Skeletal muscle satellite cell (primary cell): Measurements from ENCODE around the gene OR9G1. TPM values are rescaled to one million over a fixed set of nuclear protein-coding genes. Genes with fewer than 3 reads are reported as not detected.

Experiments used
- H3K27me3 ChIP-seq: 2 replicates; pipeline ENCODE4 v1.7.0; 2013; ENCODE audit warnings: low read length; ENCODE audit not compliant: control insufficient read depth, insufficient read depth
- H3K36me3 ChIP-seq: 2 replicates; pipeline ENCODE4 v1.7.0; 2013; ENCODE audit warnings: mild to moderate bottlenecking, control low read depth, low read length; ENCODE audit not compliant: insufficient read depth
- H3K4me1 ChIP-seq: 2 replicates; pipeline ENCODE4 v1.7.0; 2013; ENCODE audit warnings: low read length; ENCODE audit not compliant: control insufficient read depth, insufficient read depth
- H3K4me2 ChIP-seq: 2 replicates; pipeline ENCODE4 v1.7.0; 2013; ENCODE audit warnings: mild to moderate bottlenecking, low read length
- H3K4me3 ChIP-seq: 2 replicates; pipeline ENCODE4 v1.7.0; 2013; ENCODE audit warnings: low read length
- H3K9ac ChIP-seq: 2 replicates; pipeline ENCODE4 v1.7.0; 2013; ENCODE audit warnings: mild to moderate bottlenecking, low read depth, low read length, moderate library complexity
- H3K9me3 ChIP-seq: replicated peaks from 2 replicates; pipeline ENCODE4 v1.7.0; 2013; ENCODE audit warnings: mild to moderate bottlenecking, control low read depth, low read length
- small RNA-seq: library from RNA; depleted of rRNA; stranded (forward); fragments of <200 nt; gene quantifications from one replicate; pipeline ENCODE3, GENCODE V24; 2012

OR9G1 gene

DNA sequence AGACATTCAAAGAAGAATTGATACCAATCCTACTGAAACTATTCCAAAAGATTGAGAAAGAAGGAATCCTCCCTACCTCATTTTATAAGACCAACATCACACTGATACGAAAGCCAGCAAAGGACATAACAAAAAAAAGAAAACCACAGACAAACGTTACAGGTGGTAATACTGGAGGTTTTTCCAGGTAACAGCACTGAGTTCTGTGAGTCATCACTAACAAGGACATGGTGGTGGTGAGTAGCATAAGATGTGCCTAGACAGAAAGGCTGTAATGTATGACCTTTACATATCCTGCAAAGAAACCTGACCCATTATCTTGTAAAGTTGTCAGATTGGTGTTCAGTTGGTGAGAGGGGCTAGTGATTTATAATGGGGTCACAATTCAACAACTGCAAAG is 15.3 kb downstream of the OR9G1 start:
- Histone ChIP-seq H3K27me3 (no peaks in the 10 kb centered on the region), H3K4me1 (no peaks in the 10 kb centered on the region), H3K9ac (no peak overlapping the region), H3K4me3 (no peak overlapping the region), H3K4me2 (no peak overlapping the region), H3K36me3 (no peaks in the 10 kb centered on the region), H3K9me3 (peaks cover 3% of the 10 kb centered on the region)

DNA sequence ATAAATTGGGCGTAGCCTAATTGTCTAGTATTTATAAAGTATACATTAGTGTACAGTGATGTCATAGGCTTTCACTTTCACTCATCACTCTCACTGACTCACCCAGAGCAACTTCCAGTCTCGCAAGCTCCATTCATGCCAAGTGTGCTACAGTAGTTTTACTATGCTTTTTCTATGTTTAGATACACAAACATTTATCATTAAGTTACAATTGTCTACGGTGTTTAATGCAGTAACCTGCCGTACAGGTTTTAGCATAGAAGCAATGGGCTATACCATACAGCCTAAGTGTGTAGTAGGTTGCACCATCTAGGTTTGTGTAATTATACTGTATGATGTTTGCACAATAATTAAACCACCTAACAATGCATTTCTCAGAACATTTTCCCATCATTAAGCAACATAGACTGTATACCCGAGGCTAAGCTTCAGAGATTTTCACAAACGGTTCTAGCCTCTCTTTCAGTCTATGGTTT is 17.5 kb downstream of the OR9G1 start:
- Histone ChIP-seq H3K9ac (no peak overlapping the region), H3K4me1 (no peaks in the 10 kb centered on the region), H3K36me3 (no peaks in the 10 kb centered on the region), H3K4me3 (no peak overlapping the region), H3K27me3 (no peaks in the 10 kb centered on the region), H3K9me3 (peaks cover 3% of the 10 kb centered on the region), H3K4me2 (no peak overlapping the region)

DNA sequence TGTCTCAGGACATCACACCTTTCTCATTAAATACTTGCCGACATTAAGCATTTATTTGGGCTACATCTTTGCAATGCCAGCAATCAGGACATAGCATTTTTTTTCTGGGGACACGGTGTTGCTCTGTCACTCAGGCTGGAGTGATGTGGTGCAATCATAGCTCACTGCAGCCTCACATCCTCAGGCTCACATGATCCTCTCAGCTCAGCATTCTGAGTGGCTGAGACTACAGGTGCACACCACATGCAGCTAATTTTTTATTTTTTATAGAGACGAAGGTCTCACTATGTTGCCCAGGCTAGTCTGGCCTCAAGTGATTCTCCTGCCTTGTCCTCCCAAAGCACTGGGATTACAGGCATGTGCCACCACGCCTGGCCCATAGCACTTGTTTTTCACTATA is 21.6 kb downstream of the OR9G1 start:
- Histone ChIP-seq H3K27me3 (no peaks in the 10 kb centered on the region), H3K4me1 (no peaks in the 10 kb centered on the region), H3K36me3 (no peaks in the 10 kb centered on the region), H3K9ac (no peak overlapping the region), H3K9me3 (peaks cover 3% of the 10 kb centered on the region), H3K4me3 (no peak overlapping the region), H3K4me2 (no peak overlapping the region)

DNA sequence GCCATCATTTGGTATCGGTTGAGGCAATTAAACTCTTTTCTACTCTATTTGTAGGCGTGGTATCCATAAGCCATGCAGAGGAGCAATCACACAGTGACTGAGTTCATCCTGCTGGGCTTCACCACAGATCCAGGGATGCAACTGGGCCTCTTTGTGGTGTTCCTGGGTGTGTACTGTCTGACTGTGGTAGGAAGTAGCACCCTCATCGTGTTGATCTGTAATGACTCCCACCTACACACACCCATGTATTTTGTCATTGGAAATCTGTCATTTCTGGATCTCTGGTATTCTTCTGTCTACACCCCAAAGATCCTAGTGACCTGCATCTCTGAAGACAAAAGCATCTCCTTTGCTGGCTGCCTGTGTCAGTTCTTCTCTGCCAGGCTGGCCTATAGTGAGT is 41.2 kb downstream of the OR9G1 start:
- Histone ChIP-seq H3K4me3 (no peak overlapping the region), H3K4me1 (no peaks in the 10 kb centered on the region), H3K9ac (no peak overlapping the region), H3K27me3 (no peaks in the 10 kb centered on the region), H3K36me3 (no peaks in the 10 kb centered on the region), H3K4me2 (no peak overlapping the region), H3K9me3 (peaks cover 8% of the 10 kb centered on the region)

DNA sequence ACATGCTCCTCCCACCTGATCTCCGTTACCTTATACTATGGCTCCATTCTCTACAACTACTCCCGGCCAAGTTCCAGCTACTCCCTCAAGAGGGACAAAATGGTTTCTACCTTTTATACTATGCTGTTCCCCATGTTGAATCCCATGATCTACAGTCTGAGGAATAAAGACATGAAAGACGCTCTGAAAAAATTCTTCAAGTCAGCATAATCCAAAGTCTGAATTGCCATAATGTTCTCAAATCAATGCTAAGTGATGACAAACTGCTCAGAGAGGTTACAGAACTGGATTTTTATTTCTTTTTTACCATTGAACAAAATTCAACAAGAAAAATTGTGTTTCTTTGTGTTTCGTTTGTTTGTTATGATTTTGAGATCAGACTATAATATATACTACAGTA is 42.0 kb downstream of the OR9G1 start:
- Histone ChIP-seq H3K4me1 (no peaks in the 10 kb centered on the region), H3K36me3 (no peaks in the 10 kb centered on the region), H3K9me3 (peaks cover 8% of the 10 kb centered on the region), H3K9ac (no peak overlapping the region), H3K4me3 (no peak overlapping the region), H3K27me3 (no peaks in the 10 kb centered on the region), H3K4me2 (no peak overlapping the region)

DNA sequence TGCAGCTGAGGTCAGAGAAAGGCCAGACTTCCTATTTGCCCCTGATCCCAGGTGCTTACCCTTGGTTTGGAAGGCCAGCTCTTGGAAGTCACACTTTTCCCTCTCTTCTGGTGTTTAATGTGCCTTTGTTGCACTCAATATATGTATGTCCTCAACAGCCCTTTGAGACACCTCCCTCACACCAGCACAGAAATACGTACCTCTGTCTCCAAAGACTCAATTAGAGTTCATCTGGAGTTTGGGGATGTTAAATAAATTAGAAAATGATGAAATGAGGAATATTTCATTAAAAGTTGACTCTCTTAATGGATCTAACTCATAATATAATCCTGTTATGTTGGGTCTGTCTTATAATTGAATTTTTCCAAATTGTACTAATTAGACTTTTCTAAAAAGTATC is 49.7 kb downstream of the OR9G1 start, which contains the start of gene OR9G4:
OR9G4 (minus strand) TSS at position 101 of the 400 bp plus-strand sequence. CDS start 4,931 bp downstream, outside the sequence.
- Histone ChIP-seq H3K36me3 (no peaks in the 10 kb centered on the region), H3K27me3 (no peaks in the 10 kb centered on the region), H3K9me3 (no peaks in the 10 kb centered on the region), H3K4me2 (no peak within 1 kb of the TSS), H3K9ac (no peak within 1 kb of the TSS), H3K4me3 (no peak within 1 kb of the TSS), H3K4me1 (no peaks in the 10 kb centered on the region)

DNA sequence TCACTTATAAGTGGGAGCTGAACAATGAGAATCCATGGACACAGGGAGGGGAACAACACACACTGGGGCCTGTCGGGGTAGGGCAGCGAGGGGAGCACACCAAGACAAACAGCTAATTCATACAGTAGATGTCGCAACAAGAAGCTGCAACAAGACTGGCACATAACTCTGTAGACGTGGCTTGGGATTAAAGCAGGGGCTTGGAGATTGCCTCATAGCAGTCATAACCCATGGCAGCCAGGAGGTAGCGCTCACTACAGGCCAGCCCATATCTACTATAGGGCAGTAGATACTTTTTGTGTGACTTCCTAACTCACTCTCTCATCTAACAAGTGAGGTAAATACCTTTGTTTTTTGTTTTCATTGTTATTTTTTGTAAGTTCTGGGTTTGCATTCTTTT is 51.3 kb downstream of the OR9G1 start:
- H3K36me3 ChIP-seq = no peaks in the 10 kb centered on the region
- no peaks in the 10 kb centered on the region for H3K27me3 ChIP-seq
- no peak overlapping the region for H3K4me2 ChIP-seq
- no peak overlapping the region for H3K9ac ChIP-seq
- H3K4me1 ChIP-seq = no peaks in the 10 kb centered on the region
- no peak overlapping the region for H3K4me3 ChIP-seq
- H3K9me3 ChIP-seq = no peaks in the 10 kb centered on the region

DNA sequence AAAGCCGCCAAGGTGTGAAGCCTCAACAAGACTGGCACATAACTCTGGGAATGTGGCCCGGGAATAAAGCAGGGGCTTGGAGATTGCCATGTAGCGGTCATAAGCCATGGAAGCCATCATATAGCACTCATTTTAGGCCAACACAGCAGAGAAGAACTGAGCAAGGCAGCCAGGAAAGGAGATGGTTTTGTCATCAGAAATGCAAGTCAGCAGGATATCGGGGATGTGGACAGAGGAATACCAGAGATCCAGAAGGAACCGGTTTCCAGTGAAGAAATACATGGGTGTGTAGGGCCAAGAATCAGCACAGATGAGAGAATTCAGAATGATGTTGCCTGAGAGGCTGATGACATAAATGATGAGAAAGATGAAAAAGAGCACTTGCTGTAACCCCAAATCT is 52.6 kb downstream of the OR9G1 start:
- no peaks in the 10 kb centered on the region for H3K27me3 ChIP-seq
- no peak overlapping the region for H3K9ac ChIP-seq
- no peaks in the 10 kb centered on the region for H3K9me3 ChIP-seq
- H3K4me3 ChIP-seq = no peak overlapping the region
- H3K4me2 ChIP-seq = no peak overlapping the region
- no peaks in the 10 kb centered on the region for H3K36me3 ChIP-seq
- no peaks in the 10 kb centered on the region for H3K4me1 ChIP-seq

Small RNA genes lying within 50 kb of the gene (small RNA-seq; reads per million reads assigned to genes)
- gene AP001803.1 (not detected), gene AP004245.1 (not detected), gene MIR6128 (not detected)
